Prostate gland (tissue), 2 donors: Measurements from ENCODE around the gene PRCD. TPM values are rescaled to one million over a fixed set of nuclear protein-coding genes. Genes with fewer than 3 reads are reported as not detected.

Experiments used
- DNase-seq: peaks from one replicate; pipeline ENCODE4 v3.0.0-alpha.2; 2019; ENCODE audit warnings: low spot score
- H3K27ac ChIP-seq, 2 donors: fragments of 200-600 bp; sonication (generic); 2 replicates each; pipeline ENCODE4 v1.5.1; 2017 to 2019
- H3K27me3 ChIP-seq: fragments of 200-600 bp; sonication (generic); replicated peaks from 2 replicates; pipeline ENCODE4 v1.5.1; 2019; ENCODE audit not compliant: insufficient read depth
- H3K36me3 ChIP-seq, 2 donors: fragments of 200-600 bp; sonication (generic); 1 replicate in 1 of 2; 2 replicates in 1 of 2; pipeline versions ENCODE4 v1.5.1 to v1.8.1; 2017 to 2019
- H3K4me1 ChIP-seq: fragments of 200-600 bp; sonication (generic); replicated peaks from 2 replicates; pipeline ENCODE4 v1.5.1; 2019
- H3K4me3 ChIP-seq, 2 donors: fragments of 200-600 bp; sonication (generic); 2 replicates each; pipeline ENCODE4 v1.5.1; 2017 to 2019
- H3K9me3 ChIP-seq: fragments of 200-600 bp; sonication (generic); 2 replicates; pipeline ENCODE4 v1.5.1; 2017
- CTCF ChIP-seq, 4 experiments: fragments of 200-600 bp in 2 of 4; fragments of 450-650 bp in 2 of 4; sonication (generic) in 2 of 4; IDR thresholded peaks; 1 replicate in 3 of 4; 2 replicates in 1 of 4; pipeline ENCODE4 v1.5.1; 2016 to 2019; ENCODE audit warnings: antibody characterized with exemption in 4 of 4, mild to moderate bottlenecking in 2 of 4, moderate library complexity in 2 of 4
- POLR2A ChIP-seq: fragments of 450-650 bp; IDR thresholded peaks from one replicate; pipeline ENCODE4 v1.6.1; 2016; ENCODE audit warnings: antibody characterized with exemption, mild to moderate bottlenecking
- POLR2AphosphoS5 ChIP-seq: sonication (generic); formaldehyde crosslinking; IDR thresholded peaks from one replicate; pipeline ENCODE4 v1.6.1; 2017; ENCODE audit warnings: antibody characterized with exemption
- WGBS: methylation state at CpG from one replicate; pipeline ENCODE4 v1.1.5; 2018; 5-methylcytosine and 5-hydroxymethylcytosine counted together
- intact Hi-C: fragments of 100-400 bp; cut with DNase I; formaldehyde crosslinking; loops from one replicate; pipeline ENCODE4 v1.14.2; 2022
- total RNA-seq, 2 donors: library from RNA; depleted of rRNA; stranded (reverse); fragments of >200 nt; gene quantifications; one replicate each; pipeline ENCODE4 v1.1.0, GENCODE V29; 2016

PRCD gene
- total RNA-seq, 2 donors from 2014 or later = 0.36 to 0.85 TPM

- WGBS = 55% methylated on average over 14 of the region's 19 CpGs
- no peaks in the 10 kb centered on the region for H3K9me3 ChIP-seq
- H3K4me1 ChIP-seq = no peaks in the 10 kb centered on the region
- intact Hi-C loops = no loop called here
- H3K27me3 ChIP-seq = no peaks in the 10 kb centered on the region
- DNase-seq = no peak
- H3K27ac ChIP-seq = no peak overlapping the region
- no peak overlapping the region for H3K4me3 ChIP-seq
- H3K36me3 ChIP-seq = no peaks in the 10 kb centered on the region
- TF ChIP-seq POLR2A = no peak
- TF ChIP-seq CTCF (IDR thresholded peaks at IDR 0.05) = no peak
- no peak for TF ChIP-seq POLR2AphosphoS5
These were observed 29.0 kb downstream of the PRCD start for GRCh38 chr17:76568811-76569221.

DNA sequence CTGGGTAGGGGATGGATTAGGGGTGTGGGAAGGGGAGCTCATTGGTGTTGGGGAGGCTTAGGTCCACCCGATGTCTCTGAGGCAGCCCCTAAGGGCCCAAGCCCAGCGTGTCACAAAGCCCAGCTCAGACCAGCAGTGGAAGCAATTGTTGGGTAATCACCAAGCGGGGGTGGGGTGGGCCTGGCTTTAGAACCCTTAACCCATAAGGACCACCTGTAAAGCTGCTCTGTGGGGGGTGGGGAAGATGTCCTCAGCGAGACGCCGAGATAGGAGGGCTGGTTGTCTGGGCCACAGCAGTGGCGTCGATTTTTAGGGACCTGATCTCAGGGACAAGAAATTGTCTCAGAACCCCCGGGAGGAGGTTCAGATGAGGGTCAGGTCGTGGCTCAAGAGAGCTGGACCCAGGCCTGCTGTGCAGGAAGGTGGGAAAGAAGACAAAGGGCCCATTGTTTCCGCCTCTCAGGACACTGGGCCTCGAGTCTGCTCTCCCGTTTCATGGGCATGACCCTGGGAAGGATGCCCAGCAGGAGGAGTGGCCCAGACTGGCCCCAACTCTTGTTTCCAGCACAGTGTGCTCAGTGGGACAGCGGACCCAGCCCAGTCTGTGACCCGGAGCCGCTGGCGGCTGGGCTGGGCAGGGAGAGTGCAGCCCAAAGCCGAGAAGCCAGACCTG, 29.9 kb downstream of the PRCD start:
- H3K27ac ChIP-seq = no peak overlapping the region
- TF ChIP-seq POLR2A = no peak
- no peak for TF ChIP-seq CTCF (IDR thresholded peaks at IDR 0.05)
- TF ChIP-seq POLR2AphosphoS5 = no peak
- no peaks in the 10 kb centered on the region for H3K27me3 ChIP-seq
- H3K9me3 ChIP-seq = no peaks in the 10 kb centered on the region
- H3K4me1 ChIP-seq = no peaks in the 10 kb centered on the region
- DNase-seq = no peak
- WGBS = 66% methylated on average over 14 of the region's 18 CpGs
- intact Hi-C loops = no loop called here
- no peak overlapping the region for H3K4me3 ChIP-seq
- H3K36me3 ChIP-seq = no peaks in the 10 kb centered on the region

DNA sequence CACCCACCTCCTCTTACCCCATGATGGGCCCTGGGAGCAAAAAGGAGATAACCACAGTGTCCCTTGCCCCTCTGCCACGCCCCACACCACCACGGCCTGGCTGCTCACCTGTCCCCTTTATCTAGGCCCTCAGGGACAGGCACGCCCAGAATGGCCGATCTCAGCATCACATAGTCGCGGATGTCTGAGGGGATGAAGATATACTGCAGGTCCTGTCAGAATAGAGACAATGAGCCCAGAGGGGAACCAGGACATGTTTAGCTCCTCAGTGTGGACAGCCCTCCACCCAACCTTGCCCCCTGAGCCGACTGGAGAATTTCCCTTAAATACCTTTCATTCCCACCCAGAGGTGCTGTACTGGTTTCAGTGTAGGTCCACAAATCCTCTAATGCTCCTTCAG, 30.6 kb downstream of the PRCD start:
- H3K27ac ChIP-seq = no peak overlapping the region
- H3K4me1 ChIP-seq = no peaks in the 10 kb centered on the region
- no peaks in the 10 kb centered on the region for H3K36me3 ChIP-seq
- intact Hi-C loops = no loop called here
- H3K4me3 ChIP-seq = no peak overlapping the region
- H3K9me3 ChIP-seq = no peaks in the 10 kb centered on the region
- WGBS = 85% methylated on average over 7 of the region's 7 CpGs
- DNase-seq = no peak
- TF ChIP-seq POLR2AphosphoS5 (no peak), CTCF (IDR thresholded peaks at IDR 0.05) (no peak)
- no peaks in the 10 kb centered on the region for H3K27me3 ChIP-seq

DNA sequence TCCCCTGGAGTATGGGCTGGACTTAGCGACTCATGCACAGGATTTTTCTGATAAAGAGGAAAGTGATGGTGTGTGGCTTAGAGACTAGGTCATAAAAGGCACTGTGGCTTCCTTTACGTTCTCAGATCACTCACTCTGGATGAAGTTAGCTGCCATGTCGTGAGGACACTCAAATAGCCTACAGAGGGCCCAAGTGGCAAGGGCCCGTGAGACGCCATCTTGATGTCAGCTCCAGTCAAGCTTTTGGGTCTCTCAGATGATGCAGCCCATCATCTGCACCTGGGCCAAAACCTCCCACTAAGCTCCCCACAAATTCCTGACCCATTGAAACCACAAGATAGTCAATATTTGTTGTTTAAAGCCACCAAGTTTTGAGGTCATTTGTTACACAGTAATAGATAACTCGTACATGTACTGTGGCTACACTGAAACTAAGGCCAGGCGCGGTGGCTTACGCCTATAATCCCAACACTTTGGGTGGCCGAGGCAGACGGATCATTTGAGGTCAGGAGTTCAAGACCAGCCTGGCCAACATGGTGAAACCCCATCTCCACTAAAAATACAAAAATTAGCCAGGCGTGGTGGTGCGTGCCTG, 31.1 kb downstream of the PRCD start:
- H3K4me3 ChIP-seq = no peak overlapping the region
- no peaks in the 10 kb centered on the region for H3K36me3 ChIP-seq
- no peaks in the 10 kb centered on the region for H3K9me3 ChIP-seq
- no peaks in the 10 kb centered on the region for H3K4me1 ChIP-seq
- WGBS = 96% methylated on average over 13 of the region's 13 CpGs
- TF ChIP-seq POLR2A (no peak), POLR2AphosphoS5 (no peak), CTCF (IDR thresholded peaks at IDR 0.05) (no peak)
- H3K27me3 ChIP-seq = no peaks in the 10 kb centered on the region
- intact Hi-C loops = no loop called here
- H3K27ac ChIP-seq = no peak overlapping the region
- no peak for DNase-seq
